ENCODE data around the gene NAT8L.

NAT8L gene

DNA sequence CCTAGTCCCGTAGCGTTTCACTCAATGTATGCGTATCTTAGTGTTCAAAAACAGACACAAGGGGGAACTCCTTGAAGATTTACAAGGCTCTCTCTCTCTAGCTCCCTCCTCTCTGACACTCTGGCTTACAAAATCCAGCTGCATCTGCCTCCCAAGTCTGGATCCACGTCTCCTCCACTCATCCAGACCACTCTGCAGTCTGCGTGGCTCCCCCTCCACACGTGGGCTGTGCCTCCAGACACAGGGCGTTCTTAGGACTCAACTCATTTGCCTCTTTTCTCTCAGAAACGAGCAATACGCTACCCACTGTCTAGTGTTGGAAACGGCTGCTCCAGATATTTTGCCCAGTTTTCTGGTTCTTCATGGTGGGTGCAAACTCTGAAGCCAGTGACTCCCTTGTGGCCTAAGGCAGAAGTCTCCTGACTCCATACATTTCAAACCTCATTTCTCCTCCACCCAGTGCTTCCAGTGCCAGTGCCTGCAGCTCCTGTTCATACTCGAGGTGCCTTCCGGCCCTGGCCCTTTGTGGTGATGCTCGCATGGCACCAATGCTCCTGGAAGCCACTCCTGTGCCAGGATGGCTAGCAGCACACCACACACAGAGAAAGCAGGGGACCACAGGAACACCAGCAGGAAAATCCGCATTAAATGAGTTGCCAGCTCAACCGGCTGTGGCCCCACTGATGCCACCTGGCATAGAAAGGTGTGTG is 24.1 kb downstream of the NAT8L start:
- H3K4me3 ChIP-seq (replicated peaks; ENCODE audit: low read depth, low read length) = no peak overlapping the region
- TF ChIP-seq, protein P1, sequence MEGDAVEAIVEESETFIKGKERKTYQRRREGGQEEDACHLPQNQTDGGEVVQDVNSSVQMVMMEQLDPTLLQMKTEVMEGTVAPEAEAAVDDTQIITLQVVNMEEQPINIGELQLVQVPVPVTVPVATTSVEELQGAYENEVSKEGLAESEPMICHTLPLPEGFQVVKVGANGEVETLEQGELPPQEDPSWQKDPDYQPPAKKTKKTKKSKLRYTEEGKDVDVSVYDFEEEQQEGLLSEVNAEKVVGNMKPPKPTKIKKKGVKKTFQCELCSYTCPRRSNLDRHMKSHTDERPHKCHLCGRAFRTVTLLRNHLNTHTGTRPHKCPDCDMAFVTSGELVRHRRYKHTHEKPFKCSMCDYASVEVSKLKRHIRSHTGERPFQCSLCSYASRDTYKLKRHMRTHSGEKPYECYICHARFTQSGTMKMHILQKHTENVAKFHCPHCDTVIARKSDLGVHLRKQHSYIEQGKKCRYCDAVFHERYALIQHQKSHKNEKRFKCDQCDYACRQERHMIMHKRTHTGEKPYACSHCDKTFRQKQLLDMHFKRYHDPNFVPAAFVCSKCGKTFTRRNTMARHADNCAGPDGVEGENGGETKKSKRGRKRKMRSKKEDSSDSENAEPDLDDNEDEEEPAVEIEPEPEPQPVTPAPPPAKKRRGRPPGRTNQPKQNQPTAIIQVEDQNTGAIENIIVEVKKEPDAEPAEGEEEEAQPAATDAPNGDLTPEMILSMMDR (IDR thresholded peaks at IDR 0.05; ENCODE audit: low read length, missing control alignments) = no peak
- DNase-seq (ENCODE audit: low read depth) = no peak

- DNase-seq (ENCODE audit: low read depth) = no peak
- TF ChIP-seq, protein P1 (IDR thresholded peaks at IDR 0.05; ENCODE audit: low read length, missing control alignments) = no peak
- H3K4me3 ChIP-seq (replicated peaks; ENCODE audit: low read depth, low read length) = no peak overlapping the region
Observed at GRCh38 chr4:2083826-2084160, 24.7 kb downstream of the NAT8L start.

- no peak overlapping the region for H3K4me3 ChIP-seq (replicated peaks; ENCODE audit: low read depth, low read length)
- DNase-seq (ENCODE audit: low read depth) = no peak
- TF ChIP-seq, protein P1 (IDR thresholded peaks at IDR 0.05; ENCODE audit: low read length, missing control alignments) = no peak
Observed at GRCh38 chr4:2084316-2084715, 25.2 kb downstream of the NAT8L start.

DNA sequence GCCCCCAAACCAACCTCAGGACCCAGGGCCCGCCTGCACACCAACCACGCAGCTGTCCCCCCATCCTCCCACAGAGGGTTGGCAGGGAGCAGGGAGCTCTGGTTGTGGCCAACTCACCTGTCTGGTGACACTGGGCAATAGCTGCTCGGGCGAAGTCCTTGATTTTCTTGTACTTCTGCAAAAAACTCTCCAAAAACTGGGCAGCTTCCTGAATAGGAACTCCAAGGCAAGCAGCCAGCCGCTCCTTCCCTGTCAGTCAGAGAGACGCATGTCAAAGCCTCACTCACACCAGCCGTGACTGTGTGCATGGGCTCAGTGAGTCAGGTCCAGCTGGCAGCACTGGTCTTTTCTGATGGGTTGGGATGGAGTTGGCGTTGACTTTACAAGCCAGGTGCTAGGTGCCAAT is 26.4 kb downstream of the NAT8L start:
- DNase-seq (ENCODE audit: low read depth) = no peak
- TF ChIP-seq, protein P1 (IDR thresholded peaks at IDR 0.05; ENCODE audit: low read length, missing control alignments) = no peak
- H3K4me3 ChIP-seq (replicated peaks; ENCODE audit: low read depth, low read length) = no peak overlapping the region

DNA sequence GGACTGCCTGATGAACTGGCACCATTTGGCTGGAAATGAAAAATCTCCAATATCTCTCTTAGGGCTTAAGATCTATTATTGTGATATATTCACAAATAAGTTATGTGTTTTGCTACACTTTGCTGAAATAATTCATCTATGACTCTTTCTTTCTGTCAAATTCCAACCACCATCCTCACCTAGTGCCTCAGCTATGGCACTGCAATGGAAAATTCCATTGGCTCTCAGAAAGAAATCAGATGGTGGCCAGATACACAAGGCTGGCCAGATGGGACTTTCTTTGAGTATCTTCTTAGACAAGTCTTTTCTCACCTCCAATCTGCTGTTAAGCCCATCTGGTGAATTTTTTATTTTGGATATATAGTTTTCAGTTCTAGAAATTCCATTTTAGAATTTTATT is 28.0 kb downstream of the NAT8L start:
- DNase-seq (ENCODE audit: low read depth) = peak; percentile 6
- TF ChIP-seq, protein P1 (IDR thresholded peaks at IDR 0.05; ENCODE audit: low read length, missing control alignments) = peak; percentile 8
- H3K4me3 ChIP-seq (replicated peaks; ENCODE audit: low read depth, low read length) = no peak overlapping the region

GRCh38 chr4:2089222-2089621 is 30.1 kb downstream of the NAT8L start:
- TF ChIP-seq, protein P1 (IDR thresholded peaks at IDR 0.05; ENCODE audit: low read length, missing control alignments) = no peak
- no peak for DNase-seq (ENCODE audit: low read depth)
- no peak overlapping the region for H3K4me3 ChIP-seq (replicated peaks; ENCODE audit: low read depth, low read length)

DNA sequence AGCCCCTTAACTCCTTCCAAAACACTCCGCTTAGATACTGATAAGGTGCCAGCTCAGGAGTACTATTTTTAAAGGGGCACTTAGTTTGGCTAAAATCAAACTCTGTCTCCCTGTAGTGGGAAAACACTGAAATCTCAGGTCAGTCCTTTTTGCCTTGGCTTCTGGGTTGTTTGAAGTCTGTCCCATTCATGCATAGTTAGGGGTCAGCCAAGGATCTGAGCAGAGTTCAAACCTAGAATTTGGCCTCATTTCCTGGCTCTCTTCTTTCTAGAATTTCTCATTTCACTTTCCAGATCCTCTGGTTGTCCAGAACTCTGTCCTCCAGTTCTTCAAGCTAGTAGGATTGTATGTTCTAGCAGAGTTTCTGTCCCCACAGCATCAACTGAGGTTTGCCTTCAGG is 31.5 kb downstream of the NAT8L start:
- no peak for DNase-seq (ENCODE audit: low read depth)
- H3K4me3 ChIP-seq (replicated peaks; ENCODE audit: low read depth, low read length) = no peak overlapping the region
- TF ChIP-seq, protein P1 (IDR thresholded peaks at IDR 0.05; ENCODE audit: low read length, missing control alignments) = no peak
